Esophagus squamous epithelium (tissue), 4 donors: Measurements from ENCODE around the gene SPTAN1.

ENCODE experiments used
- CTCF ChIP-seq, 6 experiments: fragments of 450-650 bp in 4 of 6; fragments of 200-600 bp in 2 of 6; sonication (generic) in 2 of 6; IDR thresholded peaks; one replicate each; pipeline ENCODE4 v1.5.1; 2016 to 2019; ENCODE audit warnings: antibody characterized with exemption in 6 of 6, mild to moderate bottlenecking in 4 of 6, moderate library complexity in 4 of 6
- POLR2A ChIP-seq, 4 donors: fragments of 450-650 bp; IDR thresholded peaks; one replicate each; pipeline ENCODE4 v1.6.1; 2017; ENCODE audit warnings: antibody characterized with exemption in 4 of 4, mild to moderate bottlenecking in 4 of 4, moderate library complexity in 3 of 4

DNA sequence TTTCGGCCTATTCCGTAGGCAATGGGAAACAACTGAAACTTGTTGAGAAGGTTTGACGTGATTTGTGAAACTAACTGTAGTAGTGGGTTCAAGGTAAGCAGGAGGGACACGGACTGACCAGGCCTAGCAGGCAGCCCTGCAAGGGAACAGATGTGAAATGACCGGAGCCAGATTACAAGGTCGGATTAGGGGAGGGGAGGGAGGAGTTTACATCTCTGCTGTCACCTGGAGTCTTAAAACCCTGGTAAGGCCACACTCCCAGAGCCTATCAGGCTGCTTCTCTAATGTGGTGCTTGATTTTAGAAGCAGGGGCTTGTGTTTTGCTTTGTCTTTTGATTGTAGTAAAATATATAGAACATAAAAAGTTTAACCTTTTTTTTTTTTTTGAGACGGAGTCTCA lies 3.5 kb upstream of the SPTAN1 start:
- no peak for TF ChIP-seq CTCF (IDR thresholded peaks at IDR 0.05)
- TF ChIP-seq POLR2A (IDR thresholded peaks at IDR 0.05): no peak
